Measurements from ENCODE around the gene CWH43.
A peak's percentile ranks its signal among the peaks of the same experiment; 100 is the strongest.

The CWH43 gene

GRCh38 chr4:48985976-48986653 is at the start of gene CWH43:
Gene CWH43 (plus strand): TSS chr4:48986275. CDS start chr4:48986430, 155 bp downstream.
- Histone ChIP-seq H3K27me3 (ENCODE audit: control insufficient read depth, insufficient read depth, low read length) (peaks cover 51% of the 10 kb centered on the region), H3K9ac (ENCODE audit: low read length) (peak within 1 kb of the TSS; percentile 49), H3K4me3 (ENCODE audit: low read depth, low read length) (peak within 1 kb of the TSS; percentile 66), H3K9me3 (ENCODE audit: control insufficient read depth, insufficient read depth, low read depth, low read length) (no peaks in the 10 kb centered on the region), H3K36me3 (ENCODE audit: control insufficient read depth, insufficient read depth, low read length) (no peaks in the 10 kb centered on the region), H3K27ac (ENCODE audit: low read depth, low read length) (no peak within 1 kb of the TSS), H3K4me1 (ENCODE audit: control insufficient read depth, insufficient read depth, low read length) (no peaks in the 10 kb centered on the region; the same call in 1 of the 2 replicates)

GRCh38 chr4:48937033-48937432 is 49.0 kb upstream of the CWH43 start:
- no peak overlapping the region for H3K27ac ChIP-seq (ENCODE audit: low read depth, low read length)
- no peak overlapping the region for H3K4me3 ChIP-seq (ENCODE audit: low read depth, low read length)
- H3K9me3 ChIP-seq (ENCODE audit: control insufficient read depth, insufficient read depth, low read depth, low read length) = peaks cover 10% of the 10 kb centered on the region
- no peaks in the 10 kb centered on the region for H3K36me3 ChIP-seq (ENCODE audit: control insufficient read depth, insufficient read depth, low read length)
- H3K4me1 ChIP-seq (ENCODE audit: control insufficient read depth, insufficient read depth, low read length) = no peaks in the 10 kb centered on the region
- H3K9ac ChIP-seq (ENCODE audit: low read length) = no peak overlapping the region
- no peaks in the 10 kb centered on the region for H3K27me3 ChIP-seq (ENCODE audit: control insufficient read depth, insufficient read depth, low read length)

- no peaks in the 10 kb centered on the region for H3K36me3 ChIP-seq (ENCODE audit: control insufficient read depth, insufficient read depth, low read length)
- H3K27ac ChIP-seq (ENCODE audit: low read depth, low read length) = no peak overlapping the region
- H3K4me1 ChIP-seq (ENCODE audit: control insufficient read depth, insufficient read depth, low read length) = no peaks in the 10 kb centered on the region
- H3K27me3 ChIP-seq (ENCODE audit: control insufficient read depth, insufficient read depth, low read length) = no peaks in the 10 kb centered on the region
- no peak overlapping the region for H3K4me3 ChIP-seq (ENCODE audit: low read depth, low read length)
- H3K9ac ChIP-seq (ENCODE audit: low read length) = no peak overlapping the region
- H3K9me3 ChIP-seq (ENCODE audit: control insufficient read depth, insufficient read depth, low read depth, low read length) = peaks cover 10% of the 10 kb centered on the region
Measured at GRCh38 chr4:48938831-48939230, 47.2 kb upstream of the CWH43 start.

- no peak overlapping the region for H3K27ac ChIP-seq (ENCODE audit: low read depth, low read length)
- no peaks in the 10 kb centered on the region for H3K27me3 ChIP-seq (ENCODE audit: control insufficient read depth, insufficient read depth, low read length)
- peaks cover 4% of the 10 kb centered on the region for H3K4me1 ChIP-seq (ENCODE audit: control insufficient read depth, insufficient read depth, low read length)
- no peak overlapping the region for H3K9ac ChIP-seq (ENCODE audit: low read length)
- peaks cover 10% of the 10 kb centered on the region for H3K9me3 ChIP-seq (ENCODE audit: control insufficient read depth, insufficient read depth, low read depth, low read length)
- no peak overlapping the region for H3K4me3 ChIP-seq (ENCODE audit: low read depth, low read length)
- no peaks in the 10 kb centered on the region for H3K36me3 ChIP-seq (ENCODE audit: control insufficient read depth, insufficient read depth, low read length)
Measured at GRCh38 chr4:48939785-48940184, 46.3 kb upstream of the CWH43 start.

- Histone ChIP-seq H3K9me3 (ENCODE audit: control insufficient read depth, insufficient read depth, low read depth, low read length) (peaks cover 5% of the 10 kb centered on the region), H3K9ac (ENCODE audit: low read length) (no peak overlapping the region), H3K27ac (ENCODE audit: low read depth, low read length) (no peak overlapping the region), H3K36me3 (ENCODE audit: control insufficient read depth, insufficient read depth, low read length) (no peaks in the 10 kb centered on the region), H3K4me1 (ENCODE audit: control insufficient read depth, insufficient read depth, low read length) (peaks cover 9% of the 10 kb centered on the region), H3K27me3 (ENCODE audit: control insufficient read depth, insufficient read depth, low read length) (no peaks in the 10 kb centered on the region), H3K4me3 (ENCODE audit: low read depth, low read length) (no peak overlapping the region)
Measured at GRCh38 chr4:48943387-48943786, 42.7 kb upstream of the CWH43 start.

GRCh38 chr4:48944252-48944651 is 41.8 kb upstream of the CWH43 start:
- H3K27me3 ChIP-seq (ENCODE audit: control insufficient read depth, insufficient read depth, low read length) = no peaks in the 10 kb centered on the region
- H3K4me1 ChIP-seq (ENCODE audit: control insufficient read depth, insufficient read depth, low read length) = peaks cover 14% of the 10 kb centered on the region
- no peaks in the 10 kb centered on the region for H3K36me3 ChIP-seq (ENCODE audit: control insufficient read depth, insufficient read depth, low read length)
- H3K9me3 ChIP-seq (ENCODE audit: control insufficient read depth, insufficient read depth, low read depth, low read length) = no peaks in the 10 kb centered on the region
- no peak overlapping the region for H3K9ac ChIP-seq (ENCODE audit: low read length)
- H3K27ac ChIP-seq (ENCODE audit: low read depth, low read length) = no peak overlapping the region
- H3K4me3 ChIP-seq (ENCODE audit: low read depth, low read length) = no peak overlapping the region

- Histone ChIP-seq H3K9me3 (ENCODE audit: control insufficient read depth, insufficient read depth, low read depth, low read length) (no peaks in the 10 kb centered on the region), H3K4me1 (ENCODE audit: control insufficient read depth, insufficient read depth, low read length) (peaks cover 14% of the 10 kb centered on the region), H3K27me3 (ENCODE audit: control insufficient read depth, insufficient read depth, low read length) (no peaks in the 10 kb centered on the region), H3K9ac (ENCODE audit: low read length) (no peak overlapping the region), H3K36me3 (ENCODE audit: control insufficient read depth, insufficient read depth, low read length) (no peaks in the 10 kb centered on the region), H3K27ac (ENCODE audit: low read depth, low read length) (no peak overlapping the region), H3K4me3 (ENCODE audit: low read depth, low read length) (no peak overlapping the region)
Measured at GRCh38 chr4:48944756-48945241, 41.3 kb upstream of the CWH43 start.

GRCh38 chr4:48945981-48946380 is 40.1 kb upstream of the CWH43 start:
- H3K4me3 ChIP-seq (ENCODE audit: low read depth, low read length) = no peak overlapping the region
- H3K27ac ChIP-seq (ENCODE audit: low read depth, low read length) = no peak overlapping the region
- no peaks in the 10 kb centered on the region for H3K9me3 ChIP-seq (ENCODE audit: control insufficient read depth, insufficient read depth, low read depth, low read length)
- no peaks in the 10 kb centered on the region for H3K36me3 ChIP-seq (ENCODE audit: control insufficient read depth, insufficient read depth, low read length)
- H3K9ac ChIP-seq (ENCODE audit: low read length) = no peak overlapping the region
- no peaks in the 10 kb centered on the region for H3K27me3 ChIP-seq (ENCODE audit: control insufficient read depth, insufficient read depth, low read length)
- peaks cover 14% of the 10 kb centered on the region for H3K4me1 ChIP-seq (ENCODE audit: control insufficient read depth, insufficient read depth, low read length)

- Histone ChIP-seq H3K27ac (ENCODE audit: low read depth, low read length) (no peak overlapping the region), H3K9me3 (ENCODE audit: control insufficient read depth, insufficient read depth, low read depth, low read length) (peaks cover 8% of the 10 kb centered on the region; the same call in 1 of the 2 replicates), H3K36me3 (ENCODE audit: control insufficient read depth, insufficient read depth, low read length) (no peaks in the 10 kb centered on the region), H3K27me3 (ENCODE audit: control insufficient read depth, insufficient read depth, low read length) (no peaks in the 10 kb centered on the region), H3K9ac (ENCODE audit: low read length) (no peak overlapping the region), H3K4me1 (ENCODE audit: control insufficient read depth, insufficient read depth, low read length) (peaks cover 14% of the 10 kb centered on the region), H3K4me3 (ENCODE audit: low read depth, low read length) (no peak overlapping the region)
Measured at GRCh38 chr4:48947731-48948130, 38.3 kb upstream of the CWH43 start.

- no peaks in the 10 kb centered on the region for H3K27me3 ChIP-seq (ENCODE audit: control insufficient read depth, insufficient read depth, low read length)
- no peak overlapping the region for H3K4me3 ChIP-seq (ENCODE audit: low read depth, low read length)
- H3K9me3 ChIP-seq (ENCODE audit: control insufficient read depth, insufficient read depth, low read depth, low read length) = peaks cover 8% of the 10 kb centered on the region; the same call in 1 of the 2 replicates
- H3K27ac ChIP-seq (ENCODE audit: low read depth, low read length) = no peak overlapping the region
- H3K36me3 ChIP-seq (ENCODE audit: control insufficient read depth, insufficient read depth, low read length) = no peaks in the 10 kb centered on the region
- peaks cover 18% of the 10 kb centered on the region for H3K4me1 ChIP-seq (ENCODE audit: control insufficient read depth, insufficient read depth, low read length)
- H3K9ac ChIP-seq (ENCODE audit: low read length) = no peak overlapping the region
Measured at GRCh38 chr4:48949086-48949485, 37.0 kb upstream of the CWH43 start.

GRCh38 chr4:48949518-48950219 is 36.4 kb upstream of the CWH43 start:
- Histone ChIP-seq H3K27ac (ENCODE audit: low read depth, low read length) (no peak overlapping the region), H3K4me1 (ENCODE audit: control insufficient read depth, insufficient read depth, low read length) (peaks cover 20% of the 10 kb centered on the region), H3K9ac (ENCODE audit: low read length) (no peak overlapping the region), H3K9me3 (ENCODE audit: control insufficient read depth, insufficient read depth, low read depth, low read length) (peaks cover 8% of the 10 kb centered on the region; the same call in 1 of the 2 replicates), H3K36me3 (ENCODE audit: control insufficient read depth, insufficient read depth, low read length) (no peaks in the 10 kb centered on the region), H3K27me3 (ENCODE audit: control insufficient read depth, insufficient read depth, low read length) (no peaks in the 10 kb centered on the region), H3K4me3 (ENCODE audit: low read depth, low read length) (no peak overlapping the region)
